MM.1S (cell line): ENCODE results near the gene HGFAC.

Experiments used
- EZH2 ChIP-seq: fragments of 300-600 bp; sonication (generic); optimal IDR thresholded peaks from 2 replicates; pipeline ENCODE3; 2017; ENCODE audit warnings: low read depth, mild to moderate bottlenecking, antibody characterized with exemption, low read length, mixed read lengths
- EZH2phosphoT487 ChIP-seq: fragments of 300-600 bp; sonication (generic); IDR thresholded peaks from 2 replicates; pipeline ENCODE4 v1.6.1; 2018; ENCODE audit warnings: antibody characterized with exemption, low read length
- TF ChIP-seq, protein P1 (sequence below): fragments of 300-600 bp; sonication (generic); IDR thresholded peaks from 2 replicates; pipeline ENCODE4 v1.5.1; 2016; ENCODE audit warnings: antibody characterized with exemption, low read length, mixed read lengths

DNA sequence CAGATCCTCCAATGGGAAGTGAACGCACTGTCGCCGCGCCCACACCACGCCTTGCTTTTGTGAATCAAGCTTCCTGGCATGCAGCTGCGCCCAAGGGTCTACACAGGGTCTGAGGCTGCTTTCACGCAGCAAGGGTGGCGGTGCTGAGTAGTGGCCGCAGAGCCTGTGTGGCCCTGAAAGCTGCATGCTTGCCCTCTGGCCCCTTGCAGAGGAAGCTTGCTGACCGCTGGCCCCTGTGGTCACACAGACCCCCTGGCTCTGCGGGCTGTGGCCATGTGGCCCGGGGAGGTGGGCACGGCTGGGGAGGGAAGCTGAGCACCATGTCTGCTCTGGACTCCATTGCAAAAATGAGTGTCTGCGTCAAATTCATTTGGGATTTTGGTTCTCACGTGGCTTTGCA lies 30.1 kb downstream of the HGFAC start:
- TF ChIP-seq, protein P1, sequence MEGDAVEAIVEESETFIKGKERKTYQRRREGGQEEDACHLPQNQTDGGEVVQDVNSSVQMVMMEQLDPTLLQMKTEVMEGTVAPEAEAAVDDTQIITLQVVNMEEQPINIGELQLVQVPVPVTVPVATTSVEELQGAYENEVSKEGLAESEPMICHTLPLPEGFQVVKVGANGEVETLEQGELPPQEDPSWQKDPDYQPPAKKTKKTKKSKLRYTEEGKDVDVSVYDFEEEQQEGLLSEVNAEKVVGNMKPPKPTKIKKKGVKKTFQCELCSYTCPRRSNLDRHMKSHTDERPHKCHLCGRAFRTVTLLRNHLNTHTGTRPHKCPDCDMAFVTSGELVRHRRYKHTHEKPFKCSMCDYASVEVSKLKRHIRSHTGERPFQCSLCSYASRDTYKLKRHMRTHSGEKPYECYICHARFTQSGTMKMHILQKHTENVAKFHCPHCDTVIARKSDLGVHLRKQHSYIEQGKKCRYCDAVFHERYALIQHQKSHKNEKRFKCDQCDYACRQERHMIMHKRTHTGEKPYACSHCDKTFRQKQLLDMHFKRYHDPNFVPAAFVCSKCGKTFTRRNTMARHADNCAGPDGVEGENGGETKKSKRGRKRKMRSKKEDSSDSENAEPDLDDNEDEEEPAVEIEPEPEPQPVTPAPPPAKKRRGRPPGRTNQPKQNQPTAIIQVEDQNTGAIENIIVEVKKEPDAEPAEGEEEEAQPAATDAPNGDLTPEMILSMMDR, result no peak
- TF ChIP-seq EZH2phosphoT487, result no peak
- no peak for TF ChIP-seq EZH2
